Eye (tissue), 1 donor: ENCODE data around the gene PAWR.
A peak's percentile ranks its signal among the peaks of the same experiment; 100 is the strongest.
"Not testable (repeated sequence)": the region's sequence is repeated elsewhere in the genome, so short reads cannot be mapped to it uniquely, and the experiment has no call there.

ENCODE experiments used
- DNase-seq: peaks from one replicate; pipeline ENCODE4 v3.0.0-alpha.2; 2015

The PAWR gene

GRCh38 chr12:79585147-79585546, 105.6 kb downstream of the PAWR start:
- no peak for DNase-seq

GRCh38 chr12:79573820-79574219, 116.9 kb downstream of the PAWR start:
- DNase-seq, result no peak

GRCh38 chr12:79569679-79570078, 121.1 kb downstream of the PAWR start:
- DNase-seq, result no peak

DNA sequence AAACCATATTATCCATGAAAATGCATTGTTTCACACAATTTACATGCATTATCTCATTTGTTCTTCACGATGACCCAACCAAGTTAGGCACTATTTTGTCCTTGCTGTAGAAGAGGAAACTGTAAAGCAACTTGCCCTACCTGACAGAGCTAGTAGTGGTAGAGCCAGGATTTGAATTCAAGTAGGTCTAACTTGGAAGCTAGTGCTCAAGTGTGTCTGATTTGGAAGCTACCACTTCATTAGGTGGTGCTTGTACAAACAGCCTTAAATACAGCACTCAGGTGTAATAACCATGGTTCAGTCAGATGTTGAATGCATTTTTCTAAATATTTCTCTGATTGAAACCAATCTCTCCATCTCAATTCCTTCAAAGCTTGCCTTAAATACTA, 123.6 kb downstream of the PAWR start:
- DNase-seq, result no peak

DNA sequence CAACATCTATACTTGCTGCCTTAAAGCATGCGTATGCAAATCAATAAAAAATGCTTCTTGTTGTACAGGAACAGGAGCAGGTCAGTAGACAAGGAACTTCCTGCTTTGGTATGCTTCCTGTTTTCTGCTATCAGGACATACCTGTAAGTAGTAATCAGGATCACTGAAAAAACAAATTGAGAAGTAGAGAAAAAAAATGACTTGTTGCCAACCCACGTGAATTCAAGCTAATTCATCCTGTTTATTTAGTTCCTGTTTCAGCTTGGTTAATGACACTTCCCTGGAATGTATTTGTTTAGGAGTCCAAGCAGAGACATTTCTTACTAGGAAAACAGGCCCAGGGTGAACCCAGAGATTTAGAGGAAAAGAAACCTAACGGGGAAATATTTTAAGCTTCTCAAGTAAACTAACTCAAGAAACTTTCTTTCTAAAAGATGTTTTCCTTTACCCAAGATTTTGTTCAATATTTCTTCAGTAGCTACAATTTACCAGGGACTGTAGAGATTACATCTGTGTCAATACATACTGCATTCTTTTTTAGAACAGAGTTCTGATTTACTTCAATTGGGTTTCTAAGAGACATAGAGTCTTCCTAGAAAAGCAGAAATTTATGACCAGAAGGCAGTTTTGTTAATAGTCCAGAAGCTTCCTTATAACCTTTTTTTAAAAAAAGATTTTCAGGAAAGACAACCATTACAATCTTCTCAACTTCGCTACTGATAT, 124.2 kb downstream of the PAWR start:
- no peak for DNase-seq

- DNase-seq, result not testable (repeated sequence)
Observed at GRCh38 chr12:79564727-79565350, 125.9 kb downstream of the PAWR start.

GRCh38 chr12:79563021-79563740, 127.6 kb downstream of the PAWR start:
- DNase-seq, result no peak

DNA sequence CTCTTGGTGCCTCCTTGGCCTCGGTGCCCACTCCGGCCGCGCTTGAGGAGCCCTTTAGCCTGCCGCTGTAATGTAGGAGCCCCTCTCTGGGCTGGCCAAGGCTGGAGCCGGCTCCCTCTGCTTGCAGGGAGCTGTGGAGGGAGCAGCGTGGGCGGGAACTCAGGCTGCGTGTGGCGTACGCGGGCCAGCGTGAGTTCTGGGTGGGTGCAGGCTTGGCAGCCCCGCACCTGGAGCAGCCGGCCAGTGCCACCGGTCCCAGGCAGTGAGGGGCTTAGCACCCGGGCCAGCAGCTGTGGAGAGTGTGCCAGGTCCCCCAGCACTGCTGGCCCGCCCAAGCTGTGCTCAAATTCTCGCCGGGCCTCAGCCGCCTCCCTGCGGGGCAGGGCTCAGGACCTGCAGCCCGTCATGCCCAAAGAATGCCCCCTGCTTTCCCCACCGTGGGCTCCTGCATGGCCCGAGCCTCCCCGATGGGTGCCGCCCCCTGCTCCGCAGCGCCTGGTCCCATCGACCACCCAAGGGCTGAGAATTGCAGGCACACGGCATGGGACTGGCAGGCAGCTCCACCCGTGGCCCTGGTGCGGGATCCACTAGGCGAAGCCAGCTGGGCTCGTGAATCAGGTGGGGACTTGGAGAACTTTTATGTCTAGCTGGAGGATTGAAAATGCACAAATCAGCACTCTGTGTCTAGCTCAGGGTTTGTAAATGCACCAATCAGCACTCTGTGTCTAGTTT, 129.2 kb downstream of the PAWR start:
- DNase-seq, result no peak

DNA sequence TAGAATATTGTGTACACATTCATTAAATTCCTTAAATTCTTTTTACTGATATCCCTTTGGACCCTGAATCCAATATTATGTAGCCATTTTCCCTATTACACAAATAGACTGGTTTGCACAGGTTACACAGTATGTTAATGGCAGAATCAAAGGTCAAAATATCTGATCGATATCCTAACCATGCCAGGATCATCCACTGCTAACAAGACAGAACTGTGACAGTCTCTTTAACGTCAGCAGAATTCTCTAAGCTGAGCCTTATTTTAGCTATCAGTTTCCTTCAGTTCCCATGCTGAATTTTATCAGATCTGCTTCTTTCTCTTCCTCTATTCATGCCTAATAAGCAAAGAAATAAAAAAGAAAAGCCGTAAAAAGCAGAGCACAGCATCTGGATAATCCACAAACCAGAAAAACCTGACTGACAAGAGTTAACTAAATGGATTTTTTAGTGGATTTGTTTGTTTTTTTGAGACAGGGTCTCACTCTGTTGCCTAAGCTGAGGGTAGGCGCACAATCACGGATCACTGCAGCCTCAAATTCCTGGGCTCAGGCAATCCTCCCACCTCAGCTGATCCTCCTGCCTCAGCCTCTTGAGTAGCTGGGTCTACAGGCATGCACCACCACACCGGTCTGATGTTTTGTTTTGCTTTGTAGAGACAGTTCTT, 130.4 kb downstream of the PAWR start:
- DNase-seq, result peak; percentile 11

- no peak for DNase-seq
Observed at GRCh38 chr12:79559591-79559990, 131.2 kb downstream of the PAWR start.

GRCh38 chr12:79558924-79559469, 131.8 kb downstream of the PAWR start:
- DNase-seq, result no peak

- DNase-seq, result peak; percentile 39
Observed at GRCh38 chr12:79557690-79558315, 133.0 kb downstream of the PAWR start.

GRCh38 chr12:79555028-79555925, 135.5 kb downstream of the PAWR start:
- peak; percentile 73 for DNase-seq

DNA sequence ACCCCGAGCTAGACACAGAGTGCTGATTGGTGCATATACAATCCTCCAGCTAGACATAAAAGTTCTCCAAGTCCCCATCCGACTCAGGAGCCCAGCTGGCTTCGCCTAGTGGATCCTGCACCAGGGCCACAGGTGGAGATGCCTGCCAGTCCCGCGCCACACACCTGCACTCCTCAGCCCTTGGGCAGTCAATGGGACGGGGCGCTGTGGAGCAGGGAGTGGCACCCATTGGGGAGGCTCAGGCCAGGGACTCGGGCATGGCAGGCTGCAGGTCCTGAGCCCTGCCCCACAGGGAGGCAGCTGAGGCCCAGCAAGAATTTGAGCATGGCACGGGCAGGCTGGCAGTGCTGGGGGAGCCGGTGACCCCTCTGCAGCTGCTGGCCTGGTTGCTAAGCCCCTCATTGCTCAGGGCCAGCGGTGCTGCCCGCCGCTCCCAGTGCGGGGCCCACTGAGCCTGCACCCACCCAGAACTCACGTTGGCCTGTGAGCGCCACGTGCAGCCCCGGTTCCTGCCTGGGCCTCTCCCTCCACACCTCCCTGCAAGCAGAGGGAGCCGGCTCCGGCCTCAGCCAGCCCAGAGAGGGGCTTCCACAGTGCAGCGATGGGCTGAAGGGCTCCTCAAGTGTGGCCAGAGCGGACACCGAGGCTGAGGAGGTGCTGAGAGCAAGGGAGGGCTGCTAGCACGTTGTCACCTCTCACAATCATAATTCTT, 136.7 kb downstream of the PAWR start:
- no peak for DNase-seq

- DNase-seq, result no peak
Observed at GRCh38 chr12:79552192-79552591, 138.6 kb downstream of the PAWR start.

DNA sequence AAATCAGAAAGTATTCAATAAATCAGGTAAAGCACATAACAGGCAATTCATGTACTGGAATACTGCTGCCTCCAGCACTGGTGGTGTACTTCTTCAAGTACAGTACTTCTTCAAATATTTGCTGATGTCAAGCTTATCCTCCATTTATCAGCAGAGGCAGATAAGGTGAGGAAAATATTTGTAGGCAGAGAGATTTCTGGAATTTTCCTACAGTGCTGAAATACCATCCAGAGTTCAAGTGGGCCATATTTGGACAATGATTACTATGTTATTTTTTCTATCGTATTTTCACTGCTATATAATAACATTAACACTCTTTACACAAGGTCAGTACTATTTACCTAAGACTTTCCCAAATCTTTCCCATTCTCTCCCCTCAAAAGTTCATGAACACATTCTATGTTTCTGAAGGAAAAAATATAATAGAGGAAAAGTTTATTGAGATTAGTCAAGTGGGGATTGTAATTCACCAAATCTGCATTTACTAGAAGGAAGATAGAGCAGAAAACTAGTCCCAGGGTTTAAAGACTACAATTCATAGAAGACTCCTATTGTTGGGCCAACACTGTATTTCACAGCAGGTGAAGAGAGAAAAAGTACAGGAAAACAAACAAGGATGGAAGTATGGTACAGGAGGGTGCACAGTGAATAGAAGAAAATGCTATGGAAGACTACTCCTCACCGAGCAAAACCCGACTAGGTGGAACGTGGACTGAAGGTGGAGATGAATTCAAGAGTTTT, 141.1 kb downstream of the PAWR start:
- no peak for DNase-seq

- no peak for DNase-seq
Observed at GRCh38 chr12:79548610-79548924, 142.2 kb downstream of the PAWR start.

DNA sequence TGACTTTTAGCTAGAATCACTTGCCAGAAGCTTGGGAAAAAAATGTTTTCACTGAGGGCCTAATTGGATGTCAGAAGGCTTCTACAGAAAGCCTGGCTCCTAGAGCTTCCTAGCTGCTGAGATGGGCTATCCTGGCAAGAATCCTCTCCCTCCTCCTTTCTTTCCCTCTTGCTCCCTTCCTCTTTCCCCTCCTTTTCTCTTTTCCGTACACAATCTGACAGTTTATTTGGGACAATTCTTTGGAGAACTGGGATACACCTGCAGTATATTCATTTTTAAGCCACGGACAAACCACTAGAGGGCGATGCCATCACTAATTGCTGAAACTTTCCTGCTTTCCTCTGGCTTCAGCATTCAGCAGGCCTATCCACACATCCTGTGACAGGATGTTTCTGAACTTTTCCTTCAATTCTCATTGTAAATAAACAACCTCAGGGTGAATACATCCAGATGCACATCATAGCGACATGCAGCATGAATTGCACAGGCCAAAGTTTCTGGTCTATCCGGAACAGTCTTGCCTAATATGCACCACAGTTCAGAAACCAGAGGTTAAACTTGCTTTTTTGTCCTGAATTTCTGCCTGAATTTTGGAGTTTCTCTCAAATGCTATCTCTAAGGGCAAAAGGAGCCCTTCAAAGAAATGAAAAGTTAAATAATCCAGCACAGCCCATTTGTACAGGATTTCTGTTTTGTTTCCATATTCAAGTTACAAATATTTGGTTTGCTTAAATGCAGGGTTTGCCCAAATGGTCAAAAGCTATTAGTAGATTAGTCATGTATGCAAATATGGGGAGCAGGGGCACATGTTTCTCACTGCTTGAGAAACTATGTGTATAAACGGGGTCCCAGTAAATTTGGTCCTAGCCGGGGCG, 142.8 kb downstream of the PAWR start:
- peak; percentile 80 for DNase-seq
